Stomach (tissue), 9 donors: ENCODE data around the gene TRAF4. TPM values are rescaled to one million over a fixed set of nuclear protein-coding genes. Genes with fewer than 3 reads are reported as not detected.
A peak's percentile ranks its signal among the peaks of the same experiment; 100 is the strongest.

Source experiments
- DNase-seq, 2 donors: peaks; one replicate each; pipeline versions ENCODE4 v3.0.0 to v3.0.0-alpha.2; 2013 to 2019
- H3K27ac ChIP-seq, 5 donors: fragments of 200-600 bp in 4 of 5; sonication (generic) in 4 of 5; one replicate each; pipeline ENCODE4 v1.5.1; 2013 to 2019; ENCODE audit warnings: mild to moderate bottlenecking in 1 of 5, moderate library complexity in 1 of 5
- H3K27me3 ChIP-seq, 3 donors: fragments of 200-600 bp; sonication (generic); one replicate each; pipeline ENCODE4 v1.5.1; 2017 to 2019; ENCODE audit warnings: mixed run types in 1 of 3
- H3K36me3 ChIP-seq, 4 donors: fragments of 200-600 bp; sonication (generic); 1 replicate in 3 of 4; 2 replicates in 1 of 4; pipeline ENCODE4 v1.5.1; 2016 to 2019
- H3K4me1 ChIP-seq, 4 donors: fragments of 200-600 bp; sonication (generic); one replicate each; pipeline ENCODE4 v1.5.1; 2016 to 2019
- H3K4me3 ChIP-seq, 4 donors: fragments of 200-600 bp; sonication (generic) in 3 of 4; one replicate each; pipeline ENCODE4 v1.5.1; 2016 to 2019; ENCODE audit warnings: mild to moderate bottlenecking in 1 of 4
- H3K9me3 ChIP-seq, 4 donors: fragments of 200-600 bp; sonication (generic); one replicate each; pipeline ENCODE4 v1.5.1; 2016 to 2019
- CTCF ChIP-seq, 7 experiments: fragments of 450-650 bp in 4 of 7; fragments of 200-600 bp in 3 of 7; sonication (generic) in 3 of 7; IDR thresholded peaks; one replicate each; pipeline ENCODE4 v1.5.1; 2016 to 2019; ENCODE audit warnings: antibody characterized with exemption in 7 of 7, control low read depth in 2 of 7, mild to moderate bottlenecking in 1 of 7
- EP300 ChIP-seq: sonication (generic); formaldehyde crosslinking; IDR thresholded peaks from one replicate; pipeline ENCODE4 v1.6.1; 2017; ENCODE audit warnings: antibody characterized with exemption
- POLR2A ChIP-seq, 4 donors: fragments of 450-650 bp; IDR thresholded peaks; one replicate each; pipeline ENCODE4 v1.6.1; 2016; ENCODE audit warnings: antibody characterized with exemption in 4 of 4, control low read depth in 2 of 4, mild to moderate bottlenecking in 1 of 4, moderate library complexity in 1 of 4
- POLR2AphosphoS5 ChIP-seq, 3 donors: sonication (generic); formaldehyde crosslinking; IDR thresholded peaks; one replicate each; pipeline ENCODE4 v1.6.1; 2016; ENCODE audit warnings: antibody characterized with exemption in 3 of 3
- WGBS, 5 donors: extraction: QIAGEN DNeasy Blood & Tissue Kit in 3 of 5; methylation state at CpG; one replicate each; pipeline versions ENCODE4 v1.1.5 to v1.1.7; 2013 to 2018; 5-methylcytosine and 5-hydroxymethylcytosine counted together
- intact Hi-C: fragments of 100-400 bp; cut with DNase I; formaldehyde crosslinking; loops from one replicate; pipeline ENCODE4 v1.15.1; 2023; ENCODE audit warnings: low total_unique reads
- polyA plus RNA-seq, 3 donors: library from polyadenylated mRNA; stranded (reverse); fragments of 200-250 nt; gene quantifications; one replicate each; pipeline ENCODE4 v1.2.3, GENCODE V29; 2013
- total RNA-seq, 5 donors: library from RNA; depleted of rRNA; stranded (reverse); fragments of >200 nt; gene quantifications; one replicate each; pipeline versions ENCODE4 v1.1.0 to v1.2.3, GENCODE V29; 2014 to 2016
- donor health status: healthy with polysubstance abuse.
- donor health status: Bipolar disorder and iron deficiency.
- donor health status: healthy.

The TRAF4 gene
- total and polyA plus RNA-seq, 8 donors, result 29.0 to 383 (median 40.0) TPM

- Histone ChIP-seq H3K27ac (peak overlapping the region; percentile 63 to 94 (median 89)), H3K9me3 (no peaks in the 10 kb centered on the region), H3K36me3 (peaks cover 26 to 39% (median 34%) of the 10 kb centered on the region in 4 donors), H3K4me3 (peak overlapping the region; percentile 51 to 59 (median 55)), H3K27me3 (peaks cover 0 to 14% (median 8%) of the 10 kb centered on the region in 3 donors), H3K4me1 (peaks cover 42 to 67% (median 58%) of the 10 kb centered on the region in 4 donors)
- intact Hi-C loops, result no loop called here
- DNase-seq, result peak in 1 of 2 donors; percentile 80
- TF ChIP-seq EP300, result no peak
- TF ChIP-seq POLR2AphosphoS5 (IDR thresholded peaks at IDR 0.05), result no peak
- no peak for TF ChIP-seq CTCF (IDR thresholded peaks at IDR 0.05)
- no peak for TF ChIP-seq POLR2A (IDR thresholded peaks at IDR 0.05)
- WGBS, 5 donors, result 11 to 21% (median 14%) methylated on average over 27 to 63 of the region's 63 CpGs
Observed at GRCh38 chr17:28716740-28717577, 26.9 kb upstream of the TRAF4 start.

GRCh38 chr17:28717578-28718332, 26.1 kb upstream of the TRAF4 start, which contains the start of gene RAB34:
TSS of gene RAB34 (minus strand) at chr17:28717868. CDS start at chr17:28717266, 602 bp downstream.
- intact Hi-C loops, result no loop called here
- 9 to 39% (median 13%) methylated on average over 14 to 60 of the region's 60 CpGs for WGBS, 5 donors
- H3K4me1 ChIP-seq, result peaks cover 44 to 67% (median 61%) of the 10 kb centered on the region in 4 donors

GRCh38 chr17:28718333-28719020, 25.3 kb upstream of the TRAF4 start:
- H3K36me3 ChIP-seq, result peaks cover 41 to 53% (median 49%) of the 10 kb centered on the region in 4 donors
- peaks cover 44 to 73% (median 67%) of the 10 kb centered on the region in 4 donors for H3K4me1 ChIP-seq
- TF ChIP-seq POLR2A (IDR thresholded peaks at IDR 0.05), result no peak
- TF ChIP-seq EP300, result no peak
- TF ChIP-seq CTCF (IDR thresholded peaks at IDR 0.05), result no peak
- no peak for TF ChIP-seq POLR2AphosphoS5 (IDR thresholded peaks at IDR 0.05)
- intact Hi-C loops, result no loop called here
- no peaks in the 10 kb centered on the region for H3K9me3 ChIP-seq
- peak overlapping the region; percentile 56 to 98 (median 91) for H3K4me3 ChIP-seq
- H3K27ac ChIP-seq, result peak overlapping the region; percentile 63 to 94 (median 89)
- H3K27me3 ChIP-seq, result peaks cover 0 to 14% (median 8%) of the 10 kb centered on the region in 3 donors
- 47 to 63% (median 52%) methylated on average over 18 of the region's 18 CpGs for WGBS, 5 donors
- DNase-seq, result peak in 1 of 2 donors; percentile 35

More at GRCh38 chr17:28717578-28718332, 26.1 kb upstream of the TRAF4 start, which contains the start of gene RAB34:
- no peaks in the 10 kb centered on the region for H3K9me3 ChIP-seq
- peaks cover 34 to 47% (median 42%) of the 10 kb centered on the region in 4 donors for H3K36me3 ChIP-seq
- peak within 1 kb of the TSS; percentile 63 to 94 (median 89) for H3K27ac ChIP-seq
- peak in 1 of 3 donors; percentile 42 for TF ChIP-seq POLR2AphosphoS5 (IDR thresholded peaks at IDR 0.05)
- TF ChIP-seq POLR2A (IDR thresholded peaks at IDR 0.05), result no peak
- H3K27me3 ChIP-seq, result peaks cover 0 to 14% (median 8%) of the 10 kb centered on the region in 3 donors
- peak within 1 kb of the TSS; percentile 51 to 59 (median 55) for H3K4me3 ChIP-seq
- DNase-seq, result peak; percentile 47 to 95

GRCh38 chr17:28719021-28719433, 24.8 kb upstream of the TRAF4 start:
- H3K9me3 ChIP-seq, result no peaks in the 10 kb centered on the region
- no peak for DNase-seq
- intact Hi-C loops, result no loop called here
- peaks cover 44 to 53% (median 49%) of the 10 kb centered on the region in 4 donors for H3K36me3 ChIP-seq
- peak overlapping the region; percentile 84 to 98 (median 91) for H3K4me3 ChIP-seq
- peaks cover 0 to 14% (median 8%) of the 10 kb centered on the region in 3 donors for H3K27me3 ChIP-seq
- TF ChIP-seq CTCF (IDR thresholded peaks at IDR 0.05) (no peak), EP300 (no peak), POLR2AphosphoS5 (IDR thresholded peaks at IDR 0.05) (no peak), POLR2A (IDR thresholded peaks at IDR 0.05) (no peak)
- H3K4me1 ChIP-seq, result peaks cover 44 to 79% (median 72%) of the 10 kb centered on the region in 4 donors
- peak overlapping the region; percentile 78 to 94 (median 89) for H3K27ac ChIP-seq
- WGBS, 5 donors, result 18 to 26% (median 24%) methylated on average over 18 of the region's 18 CpGs
